HG03045 (cell line): ENCODE measurements around the gene UGGT1.

Source experiments
- ATAC-seq: cut with Tn5 transposase; IDR thresholded peaks from one replicate; pipeline ENCODE4 v1.9.1; 2021; ENCODE audit warnings: mild to moderate bottlenecking, moderate library complexity; ENCODE audit not compliant: unreplicated experiment

The UGGT1 gene

GRCh38 chr2:128103407-128103806 lies 12.4 kb downstream of the UGGT1 start:
- ATAC-seq = no peak

GRCh38 chr2:128105072-128105471 lies 14.1 kb downstream of the UGGT1 start:
- ATAC-seq = no peak

DNA sequence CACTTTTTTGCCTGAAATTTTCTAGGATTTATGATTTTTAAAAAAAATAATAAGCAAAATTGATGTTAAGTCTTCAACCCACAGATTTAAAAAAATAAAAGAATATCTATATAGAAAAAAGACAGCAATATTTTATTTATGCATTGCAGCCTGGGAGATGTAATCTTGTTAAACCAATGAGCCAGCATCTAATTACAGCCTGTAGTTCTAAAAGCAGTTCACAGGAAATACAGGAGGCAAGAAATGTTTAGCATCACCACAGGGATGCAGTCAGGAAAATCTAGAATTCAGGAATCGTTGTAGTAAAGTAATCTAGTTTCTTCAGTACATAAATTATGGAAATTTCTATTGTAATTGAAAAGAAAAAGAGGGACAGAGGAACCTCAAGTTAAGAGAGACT lies 17.2 kb downstream of the UGGT1 start:
- no peak for ATAC-seq

- no peak for ATAC-seq
These were observed 18.2 kb downstream of the UGGT1 start for GRCh38 chr2:128109243-128109642.

- ATAC-seq = no peak
These were observed 25.1 kb downstream of the UGGT1 start for GRCh38 chr2:128115921-128116623.

GRCh38 chr2:128134573-128134972 lies 43.6 kb downstream of the UGGT1 start:
- no peak for ATAC-seq

- ATAC-seq = no peak
These were observed 46.2 kb downstream of the UGGT1 start for GRCh38 chr2:128137094-128137616.

GRCh38 chr2:128139624-128140023 lies 48.6 kb downstream of the UGGT1 start:
- no peak for ATAC-seq

DNA sequence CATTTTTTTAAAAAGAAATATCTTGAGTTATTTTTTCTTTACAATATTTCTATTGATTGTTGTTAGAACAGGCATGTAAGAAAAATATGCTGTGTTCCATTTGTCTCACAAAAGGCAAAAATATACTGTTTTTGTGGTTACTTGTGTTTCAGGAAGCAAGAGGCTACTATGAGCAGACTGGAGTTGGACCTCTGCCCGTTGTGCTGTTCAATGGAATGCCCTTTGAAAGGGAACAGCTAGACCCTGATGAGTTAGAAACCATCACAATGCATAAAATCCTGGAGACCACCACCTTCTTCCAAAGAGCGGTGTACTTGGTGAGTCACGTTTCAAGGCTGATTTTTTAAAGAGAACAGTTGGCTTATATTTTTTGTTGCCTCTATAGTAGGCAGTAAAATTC lies 54.7 kb downstream of the UGGT1 start:
- ATAC-seq = no peak

- no peak for ATAC-seq
These were observed 62.8 kb downstream of the UGGT1 start for GRCh38 chr2:128153786-128154185.

- ATAC-seq = no peak
These were observed 63.2 kb downstream of the UGGT1 start for GRCh38 chr2:128154225-128154624.

GRCh38 chr2:128155970-128156369 lies 65.0 kb downstream of the UGGT1 start:
- ATAC-seq = no peak

GRCh38 chr2:128156812-128157211 lies 65.8 kb downstream of the UGGT1 start:
- no peak for ATAC-seq

- no peak for ATAC-seq
These were observed 66.6 kb downstream of the UGGT1 start for GRCh38 chr2:128157644-128158043.

- ATAC-seq = no peak
These were observed 67.2 kb downstream of the UGGT1 start for GRCh38 chr2:128158176-128158575.

DNA sequence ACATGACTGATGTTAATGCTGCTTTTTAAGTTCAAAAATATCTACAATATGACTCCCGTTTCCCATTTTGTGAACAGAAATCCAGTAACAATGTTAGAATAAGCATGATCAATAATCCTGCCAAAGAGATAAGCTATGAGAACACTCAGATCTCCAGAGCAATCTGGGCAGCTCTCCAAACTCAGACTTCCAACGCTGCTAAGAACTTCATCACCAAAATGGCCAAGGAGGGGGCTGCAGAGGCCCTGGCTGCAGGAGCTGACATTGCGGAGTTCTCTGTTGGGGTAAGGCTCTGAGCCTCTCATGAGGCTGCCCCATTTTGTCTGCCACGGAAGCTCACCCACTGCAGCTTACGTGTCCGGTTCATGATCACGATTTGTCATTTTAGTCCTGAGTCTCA lies 68.4 kb downstream of the UGGT1 start:
- ATAC-seq = no peak

DNA sequence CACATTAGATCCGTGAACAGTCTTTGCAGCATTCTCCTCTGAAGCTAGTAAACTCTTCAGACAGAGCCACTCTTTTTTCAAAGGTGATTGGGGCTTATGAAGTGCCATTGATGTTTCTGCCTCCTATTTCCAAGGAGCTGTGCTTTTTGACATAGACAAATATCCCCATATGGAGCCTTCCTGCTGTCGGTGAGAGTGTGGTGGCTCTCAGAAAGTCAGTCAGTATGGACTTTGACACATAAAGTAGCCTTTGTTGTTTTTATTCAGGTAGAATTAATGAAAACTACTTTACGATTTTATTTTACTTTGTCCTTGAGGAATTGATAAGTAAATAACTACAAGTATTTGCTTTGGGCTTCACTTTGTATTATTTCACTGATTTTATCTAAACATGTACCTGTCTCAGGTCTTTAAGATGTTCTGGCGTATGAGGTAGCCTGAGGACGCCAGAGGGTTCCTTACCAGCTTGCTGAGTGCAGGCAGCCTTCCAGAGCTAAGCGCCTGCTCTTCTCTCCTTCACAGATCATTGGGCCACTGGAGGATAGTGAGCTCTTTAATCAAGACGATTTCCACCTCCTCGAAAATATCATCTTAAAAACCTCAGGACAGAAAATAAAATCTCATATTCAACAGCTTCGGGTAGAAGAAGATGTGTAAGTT lies 69.7 kb downstream of the UGGT1 start:
- no peak for ATAC-seq

DNA sequence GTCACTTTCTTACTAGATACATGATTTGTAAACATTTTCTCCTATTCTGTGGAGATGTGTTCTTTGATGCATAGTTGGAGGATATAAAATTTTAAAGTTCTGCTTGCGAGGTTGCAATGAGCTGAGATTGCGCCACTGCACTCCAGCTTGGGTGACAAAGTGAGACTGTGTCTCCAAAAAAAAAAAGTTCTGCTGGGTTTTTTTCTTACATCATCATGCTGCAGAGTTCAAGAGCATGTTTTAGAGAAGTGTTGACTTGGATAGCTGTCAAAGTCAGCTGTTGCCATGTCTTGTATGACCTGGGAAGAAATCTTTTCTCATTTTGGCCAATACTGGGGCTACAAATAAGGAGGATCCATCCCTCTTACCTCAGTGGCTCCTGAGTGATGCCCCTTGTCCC lies 71.3 kb downstream of the UGGT1 start:
- no peak for ATAC-seq

GRCh38 chr2:128164311-128164710 lies 73.3 kb downstream of the UGGT1 start:
- ATAC-seq = no peak

- no peak for ATAC-seq
These were observed 75.8 kb downstream of the UGGT1 start for GRCh38 chr2:128166746-128167353.

DNA sequence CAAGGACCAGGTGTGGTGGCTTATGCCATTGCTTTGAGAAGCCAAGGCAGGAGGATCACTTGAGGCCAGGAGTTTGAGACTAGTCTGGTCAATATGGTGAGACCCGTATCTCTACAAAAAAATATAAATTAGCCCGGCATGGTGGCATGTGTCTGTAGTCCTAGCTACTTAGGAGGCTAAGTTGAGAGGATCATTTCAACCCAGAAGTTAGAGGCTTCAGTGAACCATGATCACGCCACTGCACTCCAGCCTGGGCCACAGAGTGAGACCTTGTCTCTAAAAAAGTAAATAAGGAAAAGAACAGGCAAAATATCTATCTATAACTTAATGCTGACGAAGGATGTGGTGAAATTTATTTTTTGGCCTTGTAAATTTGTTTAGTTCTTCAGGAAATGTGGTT lies 78.1 kb downstream of the UGGT1 start:
- no peak for ATAC-seq

GRCh38 chr2:128169497-128169896 lies 78.5 kb downstream of the UGGT1 start:
- no peak for ATAC-seq
